Measurements from ENCODE around the gene MCTP2.

DNA sequence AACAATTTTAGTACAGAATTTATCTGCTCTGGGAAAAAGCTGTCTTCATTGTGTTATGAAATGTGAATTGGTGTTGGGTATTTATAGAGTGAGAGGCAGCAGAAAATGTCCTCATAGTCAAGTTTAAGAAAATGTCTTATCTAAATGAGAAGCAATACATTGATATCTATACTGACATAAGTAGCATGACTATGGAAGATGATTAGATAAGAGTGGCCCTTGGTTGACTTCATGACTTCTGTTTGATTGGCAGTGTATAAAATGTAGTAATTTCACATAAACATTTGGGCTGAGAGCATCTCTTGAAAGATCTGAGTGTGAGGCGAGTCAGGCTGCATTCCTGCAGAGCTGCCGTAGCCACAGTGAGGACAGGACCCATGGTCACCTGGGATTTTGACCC lies 19.4 kb downstream of the MCTP2 start:
- TF ChIP-seq EZH2phosphoT487 (IDR thresholded peaks at IDR 0.05; ENCODE audit: borderline replicate concordance, low read length) (no peak), CTCF (IDR thresholded peaks at IDR 0.05; ENCODE audit: low read depth, low read length, poor library complexity, severe bottlenecking) (no peak)

Data from DOHH2 (cell line).